DOHH2 (cell line): ENCODE data around the gene PRKN.

Source experiments
- EZH2phosphoT487 ChIP-seq: fragments of 200-600 bp; sonication (generic); IDR thresholded peaks from 2 replicates; pipeline ENCODE4 v1.6.1; 2017; ENCODE audit warnings: borderline replicate concordance, mild to moderate bottlenecking, antibody characterized with exemption, low read length, moderate library complexity, mixed read lengths
- TF ChIP-seq, protein P1 (sequence below): fragments of 200-600 bp; sonication (generic); IDR thresholded peaks from one replicate; pipeline ENCODE4 v1.5.1; 2014; ENCODE audit warnings: antibody characterized with exemption, mild to moderate bottlenecking, low read depth, low read length; ENCODE audit not compliant: poor library complexity, severe bottlenecking

DNA sequence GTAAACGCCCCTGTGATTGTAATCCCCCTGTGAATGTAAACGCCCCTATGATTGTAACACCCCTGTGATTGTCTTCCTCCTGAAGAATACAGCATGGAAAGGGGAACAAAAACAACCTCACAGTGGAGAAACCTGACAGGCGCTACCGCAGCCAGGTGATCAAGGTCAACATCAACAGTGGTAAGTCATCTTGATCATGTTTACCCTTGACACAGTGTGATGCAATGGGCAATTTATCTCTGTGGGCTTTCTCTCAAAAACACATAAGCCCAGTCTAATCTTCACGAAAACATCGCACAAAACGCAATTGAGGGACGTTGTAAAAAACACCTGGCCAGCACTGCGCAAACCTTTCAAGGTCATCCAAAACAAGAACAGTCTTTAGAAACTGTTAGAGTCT is 277.2 kb downstream of the PRKN start:
- TF ChIP-seq, protein P1, sequence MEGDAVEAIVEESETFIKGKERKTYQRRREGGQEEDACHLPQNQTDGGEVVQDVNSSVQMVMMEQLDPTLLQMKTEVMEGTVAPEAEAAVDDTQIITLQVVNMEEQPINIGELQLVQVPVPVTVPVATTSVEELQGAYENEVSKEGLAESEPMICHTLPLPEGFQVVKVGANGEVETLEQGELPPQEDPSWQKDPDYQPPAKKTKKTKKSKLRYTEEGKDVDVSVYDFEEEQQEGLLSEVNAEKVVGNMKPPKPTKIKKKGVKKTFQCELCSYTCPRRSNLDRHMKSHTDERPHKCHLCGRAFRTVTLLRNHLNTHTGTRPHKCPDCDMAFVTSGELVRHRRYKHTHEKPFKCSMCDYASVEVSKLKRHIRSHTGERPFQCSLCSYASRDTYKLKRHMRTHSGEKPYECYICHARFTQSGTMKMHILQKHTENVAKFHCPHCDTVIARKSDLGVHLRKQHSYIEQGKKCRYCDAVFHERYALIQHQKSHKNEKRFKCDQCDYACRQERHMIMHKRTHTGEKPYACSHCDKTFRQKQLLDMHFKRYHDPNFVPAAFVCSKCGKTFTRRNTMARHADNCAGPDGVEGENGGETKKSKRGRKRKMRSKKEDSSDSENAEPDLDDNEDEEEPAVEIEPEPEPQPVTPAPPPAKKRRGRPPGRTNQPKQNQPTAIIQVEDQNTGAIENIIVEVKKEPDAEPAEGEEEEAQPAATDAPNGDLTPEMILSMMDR: no peak
- no peak for TF ChIP-seq EZH2phosphoT487
